HG03139 (cell line): ENCODE measurements around the gene MIGA2.
"Not testable (repeated sequence)": the region's sequence is repeated elsewhere in the genome, so short reads cannot be mapped to it uniquely, and the experiment has no call there.

Experiments
- ATAC-seq: cut with Tn5 transposase; IDR thresholded peaks from one replicate; pipeline ENCODE4 v1.9.1; 2021; ENCODE audit not compliant: unreplicated experiment

The MIGA2 gene

GRCh38 chr9:129097671-129098306 is 61.4 kb downstream of the MIGA2 start:
- no peak for ATAC-seq

DNA sequence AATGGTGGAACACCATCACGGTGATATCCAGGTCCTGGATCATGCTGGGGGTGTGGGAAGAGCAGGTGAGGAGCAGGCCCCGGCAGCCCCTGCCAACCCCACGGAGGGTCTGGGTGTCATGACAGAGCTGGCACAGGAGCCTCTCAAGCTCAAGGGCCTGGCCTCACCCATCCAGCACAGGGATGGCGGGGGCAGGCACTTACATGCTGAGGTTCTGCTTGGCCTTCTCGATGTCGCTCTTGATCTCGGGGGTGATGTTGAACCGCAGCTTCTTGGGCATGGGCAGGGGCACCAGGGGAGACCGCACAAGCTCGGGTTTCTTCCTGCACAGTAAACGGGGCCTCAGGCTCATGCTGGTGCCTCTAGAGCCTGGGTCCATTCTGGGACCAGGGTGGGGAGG is 61.9 kb downstream of the MIGA2 start:
- no peak for ATAC-seq

DNA sequence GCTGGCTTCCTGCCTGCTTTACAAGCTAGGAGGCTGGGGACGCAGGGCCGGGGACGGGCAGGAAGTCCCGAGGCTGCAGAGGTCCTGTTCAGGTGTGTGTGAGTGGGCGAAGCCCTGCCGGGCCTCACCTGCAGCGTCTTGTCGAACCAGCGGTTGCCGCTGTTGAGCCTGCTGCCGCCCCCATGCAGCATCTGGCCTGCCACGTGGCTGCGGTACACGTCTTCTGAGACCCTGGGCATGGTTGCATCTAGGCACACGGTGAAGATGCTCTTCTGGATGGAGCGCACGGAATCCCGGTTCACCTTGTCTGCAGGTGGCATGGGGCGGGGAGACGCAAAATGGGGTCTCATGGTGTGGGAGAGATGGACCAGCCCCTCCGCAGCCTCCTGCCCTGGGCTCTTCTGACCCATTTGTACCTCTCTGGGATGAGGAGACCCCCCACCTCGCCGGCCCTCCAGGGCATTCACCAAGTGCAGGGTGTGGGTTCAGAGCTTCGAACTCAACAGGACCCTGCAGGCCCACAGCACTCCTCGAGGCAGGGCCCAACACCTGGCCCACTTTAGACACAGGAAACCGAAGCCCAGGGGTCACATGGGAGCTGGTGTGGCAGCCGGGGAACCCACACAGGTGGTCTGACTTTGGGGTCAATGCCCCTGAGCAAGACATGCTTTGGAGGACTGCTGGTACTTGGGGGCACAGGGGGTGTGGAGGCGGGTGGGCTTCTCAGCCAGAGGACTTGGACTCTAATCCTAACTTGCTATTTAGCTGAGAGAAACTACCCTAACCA is 64.2 kb downstream of the MIGA2 start:
- no peak for ATAC-seq

GRCh38 chr9:129101279-129101678 is 64.9 kb downstream of the MIGA2 start:
- ATAC-seq = no peak

GRCh38 chr9:129102095-129102525 is 65.7 kb downstream of the MIGA2 start:
- ATAC-seq = no peak

DNA sequence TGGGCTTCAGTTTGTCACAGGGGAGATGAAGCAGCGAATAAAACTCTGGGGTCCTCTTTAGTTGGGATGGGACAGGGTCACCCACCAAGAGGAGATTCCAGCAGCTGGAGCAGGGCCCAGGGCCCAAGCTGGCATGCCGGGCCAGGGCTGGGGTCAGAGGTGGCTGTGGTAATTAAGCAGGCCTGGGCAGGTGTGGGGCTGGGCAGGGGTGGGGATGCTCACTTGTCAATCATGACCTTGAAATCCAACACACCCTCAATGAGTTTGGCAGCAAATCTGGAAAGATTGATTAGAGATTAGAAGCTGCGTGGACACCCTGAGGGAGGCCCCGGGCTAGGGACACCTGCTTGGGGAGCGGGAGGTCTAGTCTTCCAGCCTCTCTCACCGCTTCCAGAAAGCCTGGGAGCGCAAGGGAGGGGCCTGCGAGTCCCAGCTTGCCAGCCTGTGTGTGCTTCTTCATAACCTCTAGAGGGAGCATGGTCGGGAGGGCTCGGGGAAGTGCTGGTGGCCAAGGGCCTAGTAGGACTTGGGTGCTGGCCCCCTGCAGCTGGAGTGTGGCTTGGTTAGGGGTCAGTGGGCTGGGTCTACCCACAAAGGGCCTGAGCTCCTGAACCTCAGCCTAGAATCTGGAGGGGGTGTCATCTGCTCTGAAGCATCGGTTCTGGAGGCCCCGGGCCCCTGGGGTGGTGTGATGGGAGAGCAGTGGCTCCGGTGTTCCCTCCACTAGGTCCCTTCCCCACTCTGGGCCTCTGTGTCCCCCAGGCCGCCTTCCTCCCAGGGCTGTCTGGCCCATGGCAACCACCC is 66.6 kb downstream of the MIGA2 start:
- ATAC-seq = no peak

DNA sequence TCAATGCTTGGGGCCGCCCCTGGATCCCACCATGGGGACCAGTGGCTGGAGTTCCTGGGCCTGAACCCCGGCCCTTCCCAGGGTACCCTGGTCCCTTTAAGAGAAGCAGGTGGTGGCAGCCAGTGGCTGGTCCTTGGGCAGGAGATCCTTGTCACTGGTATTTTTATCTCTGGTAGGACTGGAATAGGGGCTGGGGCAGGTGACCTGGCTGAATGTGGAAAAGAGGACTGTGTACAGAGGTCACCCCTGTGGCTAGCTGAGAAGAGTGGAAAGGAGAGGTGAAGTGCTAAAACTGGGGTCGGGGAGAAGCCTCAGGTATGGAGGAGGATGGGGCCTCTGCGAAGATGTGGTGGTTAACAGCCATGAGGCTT is 67.2 kb downstream of the MIGA2 start:
- ATAC-seq = no peak

DNA sequence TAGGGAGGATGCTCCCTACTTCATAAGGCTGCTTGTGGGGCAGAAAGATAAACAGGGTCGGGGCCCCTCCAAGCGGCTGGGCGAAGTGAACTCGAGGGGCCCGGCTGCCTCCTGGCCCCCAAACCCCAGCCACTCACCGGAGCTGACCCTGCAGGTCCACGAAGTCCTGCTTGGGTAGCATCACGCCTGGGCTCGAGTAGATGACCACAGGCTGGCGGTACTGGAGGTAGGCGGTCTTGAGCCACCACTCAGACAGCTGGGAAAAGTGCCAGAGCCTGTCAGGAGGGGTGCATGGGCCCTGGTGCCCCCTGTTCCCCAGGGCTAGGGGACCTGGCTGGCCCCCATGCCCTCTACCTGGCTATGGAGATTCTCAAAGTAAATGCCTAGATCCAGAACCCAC is 67.6 kb downstream of the MIGA2 start:
- ATAC-seq = no peak

GRCh38 chr9:129105857-129106694 is 69.7 kb downstream of the MIGA2 start:
- no peak for ATAC-seq

DNA sequence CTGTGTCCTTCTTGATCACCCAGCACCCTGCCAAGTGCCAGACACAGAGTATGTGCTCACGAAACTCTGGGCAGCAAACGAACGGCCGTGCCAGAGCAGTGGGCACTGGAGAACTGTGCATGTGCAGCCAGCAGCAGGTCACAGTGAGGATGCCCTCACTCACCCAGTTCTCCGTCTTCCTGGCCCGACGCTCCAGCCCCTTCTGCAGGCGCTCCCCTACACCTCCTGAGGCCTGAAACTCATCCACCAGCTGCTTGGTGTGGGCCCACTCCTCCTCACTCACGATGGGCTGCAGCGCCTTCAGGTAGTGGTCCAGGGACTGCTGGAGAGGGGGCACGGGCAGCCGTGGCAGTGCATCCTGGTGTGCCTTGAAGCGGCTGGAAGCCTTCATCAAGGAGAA is 71.2 kb downstream of the MIGA2 start:
- ATAC-seq = no peak

GRCh38 chr9:129108083-129108804 is 71.8 kb downstream of the MIGA2 start:
- ATAC-seq = no peak

DNA sequence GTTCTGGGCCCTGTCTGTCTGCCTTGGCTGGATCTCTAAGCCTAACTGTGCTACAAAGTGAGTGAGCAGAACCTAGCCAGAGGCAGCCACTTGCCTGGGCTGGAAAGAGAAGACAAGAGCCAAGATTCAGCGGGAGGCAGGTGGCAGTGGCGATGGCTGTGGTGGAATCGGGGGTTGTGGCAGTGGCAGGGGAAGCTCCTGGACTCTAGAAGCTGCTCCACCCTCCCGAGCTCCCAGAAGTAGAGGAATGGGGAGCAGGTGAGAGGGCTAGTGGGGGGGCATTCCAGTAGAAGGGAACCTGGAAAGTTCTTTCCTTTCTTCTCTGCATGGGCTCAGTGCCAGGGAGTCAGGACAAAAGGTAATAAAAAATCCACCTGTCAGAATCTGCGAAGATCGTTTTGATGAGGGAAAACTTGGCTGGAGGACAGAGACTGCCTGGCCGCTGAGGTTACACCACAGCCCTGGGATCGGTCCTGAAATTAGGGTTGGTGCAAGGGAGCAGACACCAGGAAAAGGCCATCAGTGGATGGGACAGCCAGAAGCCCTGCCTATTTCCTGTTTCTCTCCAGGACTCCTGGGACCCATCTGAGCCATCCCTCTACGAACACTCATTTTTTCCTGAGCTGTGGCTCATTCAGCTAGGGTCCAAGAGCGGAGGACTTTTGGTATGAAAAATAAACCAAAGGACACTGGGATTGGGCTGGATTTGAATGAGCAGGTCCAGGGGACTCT is 72.5 kb downstream of the MIGA2 start:
- ATAC-seq = no peak

DNA sequence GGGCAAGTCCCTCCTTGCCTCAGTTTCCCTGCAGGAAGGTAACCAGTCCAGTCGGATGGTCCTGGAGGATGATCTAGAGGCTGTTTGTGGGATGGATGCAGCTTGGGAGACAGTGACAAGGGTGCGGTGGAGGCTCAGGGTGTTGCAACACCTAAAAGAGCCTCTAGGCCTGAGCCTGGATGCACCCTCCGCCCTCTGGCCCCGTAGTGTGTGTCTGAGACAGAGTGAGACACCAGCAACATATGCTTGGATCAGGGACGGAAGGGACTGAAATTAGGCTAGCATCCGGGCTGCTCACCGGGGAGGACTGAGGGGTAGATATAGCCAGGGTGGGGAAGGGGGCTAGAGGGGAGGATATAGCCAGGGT is 73.1 kb downstream of the MIGA2 start:
- no peak for ATAC-seq

- peak; percentile 4 for ATAC-seq
These were observed 73.7 kb downstream of the MIGA2 start for GRCh38 chr9:129109952-129110739.

- ATAC-seq = peak; percentile 75
These were observed 74.5 kb downstream of the MIGA2 start, which contains the start of the genes CRAT and PTPA for GRCh38 chr9:129110740-129111527. CRAT (minus strand) TSS chr9:129110793; CDS start chr9:129110509, 284 bp downstream. PTPA (plus strand) TSS chr9:129111415; CDS start chr9:129111601, 186 bp downstream.

DNA sequence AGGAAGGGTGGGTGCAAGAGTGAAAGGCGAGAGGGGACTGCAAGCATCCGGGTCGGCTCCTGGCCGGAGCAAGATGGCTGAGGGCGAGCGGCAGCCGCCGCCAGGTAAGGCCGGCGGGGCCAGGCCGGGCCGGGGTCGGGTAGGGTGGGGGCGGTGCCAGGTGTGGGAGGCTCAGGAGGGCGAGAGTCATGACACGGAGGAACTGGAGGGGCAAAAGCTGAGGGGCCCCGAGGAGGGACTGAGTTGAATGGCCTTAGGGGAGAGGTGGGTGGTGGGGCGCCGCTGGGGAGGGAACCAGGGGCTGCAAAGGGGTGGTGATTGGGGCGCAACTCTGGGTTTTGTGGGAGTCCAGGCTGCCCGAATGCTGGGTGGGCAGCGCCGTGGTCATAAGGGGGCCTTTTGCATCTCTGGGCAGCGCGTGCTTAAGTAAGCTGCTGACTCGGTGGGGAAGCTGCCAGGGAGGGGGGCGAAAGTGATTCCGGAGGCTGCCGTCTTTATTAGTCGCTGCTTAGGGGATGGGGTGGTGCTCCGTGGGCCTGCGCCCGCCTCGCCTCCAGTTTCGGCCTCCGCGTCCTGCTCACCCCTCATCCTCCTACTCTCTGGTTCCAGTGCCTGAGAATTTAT is 75.2 kb downstream of the MIGA2 start:
- ATAC-seq = peak; percentile 12

DNA sequence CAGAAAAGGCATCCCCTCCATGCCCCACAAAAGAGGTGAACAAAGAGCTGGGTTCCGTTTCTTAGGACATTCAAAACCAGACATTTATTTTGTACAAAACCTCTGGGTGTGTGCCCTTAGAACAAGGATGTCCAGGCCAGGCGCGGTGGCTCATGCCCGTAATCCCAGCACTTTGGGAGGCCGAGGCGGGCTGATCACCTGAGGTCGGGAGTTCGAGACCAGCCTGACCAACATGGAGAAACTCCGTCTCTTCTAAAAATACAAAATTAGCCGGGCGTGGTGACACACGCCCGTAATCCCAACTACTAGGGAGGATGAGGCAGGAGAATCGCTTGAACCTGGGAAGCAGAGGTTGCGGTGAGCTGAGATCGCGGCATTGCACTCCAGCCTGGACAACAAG is 76.1 kb downstream of the MIGA2 start:
- not testable (repeated sequence) for ATAC-seq
